HG03342 (cell line): ENCODE results near the gene BHLHE41.
A peak's percentile ranks its signal among the peaks of the same experiment; 100 is the strongest.

Experiments
- ATAC-seq: cut with Tn5 transposase; IDR thresholded peaks from one replicate; pipeline ENCODE4 v1.9.1; 2021; ENCODE audit warnings: mild to moderate bottlenecking, moderate library complexity; ENCODE audit not compliant: unreplicated experiment

The BHLHE41 gene

DNA sequence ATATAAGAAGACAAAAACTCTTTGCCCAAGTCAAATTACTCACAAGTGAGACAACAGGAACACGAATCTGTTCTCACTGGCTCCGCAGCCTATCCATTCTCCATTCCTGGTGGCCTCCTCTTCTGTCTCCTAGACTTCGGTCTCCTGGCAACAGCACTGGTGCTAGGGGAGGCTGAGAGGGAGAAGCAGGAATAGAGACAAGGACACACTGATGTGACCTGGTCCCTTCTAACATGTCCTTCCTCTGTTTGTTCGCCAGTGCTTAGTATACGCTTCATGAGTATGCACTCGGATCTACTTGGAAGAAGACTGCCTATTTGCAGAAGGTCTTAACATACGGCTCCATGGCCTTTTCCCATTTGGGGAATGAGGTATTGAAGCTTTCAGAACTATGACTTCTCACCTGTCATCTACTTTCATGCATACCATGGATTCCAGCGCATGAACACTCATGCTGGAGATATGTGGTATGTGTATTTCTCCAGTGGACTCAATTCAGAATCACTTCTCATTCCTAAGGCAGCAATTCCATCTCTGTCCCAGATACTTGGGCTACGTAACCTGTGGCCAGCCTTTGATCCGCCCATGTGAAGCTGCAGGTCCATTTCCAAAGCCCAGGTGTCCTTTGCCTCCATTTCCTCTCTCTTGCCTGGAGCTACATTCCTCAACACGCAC is 33.9 kb downstream of the BHLHE41 start:
- no peak for ATAC-seq

DNA sequence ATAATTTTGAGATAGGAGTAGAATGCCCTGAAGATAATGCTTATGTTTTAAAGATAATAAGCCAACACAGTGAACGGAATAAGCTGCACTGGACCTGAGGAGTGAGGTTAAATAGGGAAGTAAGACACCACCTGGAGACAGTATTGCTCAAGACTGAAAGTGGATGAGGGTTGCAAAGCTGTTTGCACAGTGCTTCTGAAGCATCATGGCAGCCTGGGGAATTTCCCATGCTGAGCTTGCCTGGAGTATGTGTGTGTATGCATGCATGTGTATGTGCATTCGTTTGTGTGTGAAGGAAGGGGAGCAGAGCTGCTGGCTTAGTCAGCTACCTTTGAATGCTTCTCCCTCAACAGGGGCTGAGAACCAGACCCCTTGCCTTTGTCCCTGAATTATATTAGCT is 35.8 kb downstream of the BHLHE41 start:
- ATAC-seq: peak; percentile 97

DNA sequence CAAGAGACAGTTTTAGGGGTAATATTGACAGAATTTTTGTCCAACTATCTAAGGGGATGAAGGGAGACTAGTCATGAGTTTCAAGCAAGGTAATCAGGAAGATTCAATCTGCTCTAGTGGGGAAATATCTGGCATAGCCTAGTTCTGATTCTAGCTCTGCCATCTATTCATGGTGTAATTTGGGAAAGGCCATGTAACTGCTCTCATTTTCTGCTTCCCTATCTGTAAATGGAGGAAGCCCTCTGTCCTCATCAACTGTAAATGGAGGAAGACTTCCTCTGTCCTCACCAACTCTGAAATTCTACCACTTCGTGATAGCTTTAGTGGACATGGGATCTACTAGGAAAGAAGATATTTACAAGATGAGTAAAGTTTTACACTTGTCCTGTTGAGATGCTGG is 37.9 kb downstream of the BHLHE41 start:
- ATAC-seq: no peak

DNA sequence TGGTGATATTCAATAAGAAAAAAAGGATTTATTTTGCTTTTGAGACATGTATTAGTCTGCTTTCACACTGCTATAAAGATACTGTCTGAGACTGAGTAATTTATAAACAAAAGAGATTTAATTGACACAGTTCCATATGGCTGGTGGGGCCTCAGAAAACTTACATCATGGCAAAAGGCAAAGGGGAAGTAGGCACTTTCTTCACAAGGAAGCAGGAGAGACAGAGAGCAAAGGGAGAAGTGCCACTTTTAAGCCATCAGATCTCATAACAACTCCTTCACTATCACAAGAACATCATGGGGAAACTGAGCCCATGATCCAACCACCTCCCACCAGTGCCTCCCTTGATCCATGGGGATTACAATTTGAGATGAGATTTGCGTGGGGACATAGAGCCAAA is 43.9 kb downstream of the BHLHE41 start:
- ATAC-seq: no peak

DNA sequence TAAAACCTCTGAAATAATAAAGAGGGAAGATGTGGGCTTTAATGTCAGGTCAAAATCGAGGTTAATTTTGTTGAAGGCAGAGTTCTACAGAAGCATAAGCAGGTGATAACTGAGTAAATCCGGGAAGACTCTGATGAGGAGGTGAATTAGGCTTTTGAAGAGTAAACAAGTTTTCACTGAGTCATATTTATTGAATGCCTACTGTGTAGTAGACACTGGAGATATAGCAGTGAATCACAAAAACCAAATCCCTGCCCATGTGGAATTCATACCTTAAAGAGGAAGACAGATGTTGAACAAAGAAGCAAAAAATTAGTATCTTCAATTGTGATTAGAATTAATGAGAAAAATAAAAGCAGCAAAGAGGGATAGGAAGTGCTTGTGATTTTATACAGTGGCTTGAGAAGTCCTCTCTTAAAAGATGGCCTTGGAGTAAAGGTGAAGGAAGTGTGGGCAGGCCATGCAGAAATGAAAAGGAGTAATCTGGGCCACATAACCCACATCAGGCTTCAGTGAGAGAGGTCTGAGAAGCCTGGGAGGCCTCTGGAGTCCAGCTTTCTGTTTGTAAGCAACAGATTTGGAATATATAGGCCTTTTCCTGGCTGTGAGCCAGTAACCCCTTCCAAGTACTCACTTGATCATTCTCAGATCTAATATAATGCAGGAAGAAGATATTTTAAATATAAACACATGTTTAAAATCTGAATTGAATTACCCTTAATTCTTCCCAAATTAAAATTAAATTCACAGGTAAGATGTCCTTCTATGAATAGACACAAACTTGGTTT is 46.7 kb downstream of the BHLHE41 start:
- ATAC-seq: no peak
